A673 (cell line): ENCODE results near the gene TBX19.

ENCODE experiments used
- EZH2 ChIP-seq: fragments of 200-600 bp; sonication (generic); IDR thresholded peaks from 2 replicates; pipeline ENCODE4 v1.6.1; 2017; ENCODE audit warnings: borderline replicate concordance, low read depth, mild to moderate bottlenecking, mixed read lengths, antibody characterized with exemption, low read length; ENCODE audit not compliant: poor library complexity, severe bottlenecking
- TF ChIP-seq, protein P1 (sequence below): fragments of 300-800, 200-600 bp; sonication (generic); conservative IDR thresholded peaks from 2 replicates; pipeline ENCODE4 v1.5.1; 2017; ENCODE audit warnings: low read depth, mild to moderate bottlenecking, antibody characterized with exemption, low read length, moderate library complexity, mixed read lengths

- TF ChIP-seq, protein P1, sequence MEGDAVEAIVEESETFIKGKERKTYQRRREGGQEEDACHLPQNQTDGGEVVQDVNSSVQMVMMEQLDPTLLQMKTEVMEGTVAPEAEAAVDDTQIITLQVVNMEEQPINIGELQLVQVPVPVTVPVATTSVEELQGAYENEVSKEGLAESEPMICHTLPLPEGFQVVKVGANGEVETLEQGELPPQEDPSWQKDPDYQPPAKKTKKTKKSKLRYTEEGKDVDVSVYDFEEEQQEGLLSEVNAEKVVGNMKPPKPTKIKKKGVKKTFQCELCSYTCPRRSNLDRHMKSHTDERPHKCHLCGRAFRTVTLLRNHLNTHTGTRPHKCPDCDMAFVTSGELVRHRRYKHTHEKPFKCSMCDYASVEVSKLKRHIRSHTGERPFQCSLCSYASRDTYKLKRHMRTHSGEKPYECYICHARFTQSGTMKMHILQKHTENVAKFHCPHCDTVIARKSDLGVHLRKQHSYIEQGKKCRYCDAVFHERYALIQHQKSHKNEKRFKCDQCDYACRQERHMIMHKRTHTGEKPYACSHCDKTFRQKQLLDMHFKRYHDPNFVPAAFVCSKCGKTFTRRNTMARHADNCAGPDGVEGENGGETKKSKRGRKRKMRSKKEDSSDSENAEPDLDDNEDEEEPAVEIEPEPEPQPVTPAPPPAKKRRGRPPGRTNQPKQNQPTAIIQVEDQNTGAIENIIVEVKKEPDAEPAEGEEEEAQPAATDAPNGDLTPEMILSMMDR: no peak
- TF ChIP-seq EZH2: no peak
These were observed 17.5 kb upstream of the TBX19 start for GRCh38 chr1:168263130-168263529.
